HG03354 (cell line): ENCODE data around the gene CNDP2.
"Not testable (repeated sequence)": the region's sequence is repeated elsewhere in the genome, so short reads cannot be mapped to it uniquely, and the experiment has no call there.

Experiments
- ATAC-seq: cut with Tn5 transposase; IDR thresholded peaks from one replicate; pipeline ENCODE4 v1.9.1; 2021; ENCODE audit warnings: mild to moderate bottlenecking; ENCODE audit not compliant: unreplicated experiment, poor library complexity, severe bottlenecking

The CNDP2 gene

GRCh38 chr18:74498712-74499627 is 2.8 kb downstream of the CNDP2 start:
- peak; percentile 33 for ATAC-seq

- ATAC-seq = peak; percentile 42
Observed at GRCh38 chr18:74499633-74500032, 3.5 kb downstream of the CNDP2 start.

GRCh38 chr18:74500372-74500771 is 4.2 kb downstream of the CNDP2 start:
- ATAC-seq = no peak

GRCh38 chr18:74500774-74501173 is 4.6 kb downstream of the CNDP2 start:
- ATAC-seq = not testable (repeated sequence)

- no peak for ATAC-seq
Observed at GRCh38 chr18:74501386-74501785, 5.2 kb downstream of the CNDP2 start.

GRCh38 chr18:74503137-74503536 is 7.0 kb downstream of the CNDP2 start:
- no peak for ATAC-seq

GRCh38 chr18:74505776-74506175 is 9.6 kb downstream of the CNDP2 start:
- ATAC-seq = no peak

- ATAC-seq = no peak
Observed at GRCh38 chr18:74506448-74507084, 10.4 kb downstream of the CNDP2 start.

- ATAC-seq = no peak
Observed at GRCh38 chr18:74507097-74507881, 11.1 kb downstream of the CNDP2 start.

GRCh38 chr18:74507927-74508326 is 11.8 kb downstream of the CNDP2 start:
- no peak for ATAC-seq

- ATAC-seq = no peak
Observed at GRCh38 chr18:74508366-74508765, 12.2 kb downstream of the CNDP2 start.

GRCh38 chr18:74508821-74509225 is 12.7 kb downstream of the CNDP2 start:
- no peak for ATAC-seq

GRCh38 chr18:74509856-74510769 is 13.9 kb downstream of the CNDP2 start:
- ATAC-seq = no peak

GRCh38 chr18:74510770-74511095 is 14.6 kb downstream of the CNDP2 start:
- no peak for ATAC-seq

- no peak for ATAC-seq
Observed at GRCh38 chr18:74511823-74512222, 15.7 kb downstream of the CNDP2 start.

- ATAC-seq = no peak
Observed at GRCh38 chr18:74512321-74513053, 16.3 kb downstream of the CNDP2 start.

GRCh38 chr18:74513149-74513882 is 17.2 kb downstream of the CNDP2 start:
- no peak for ATAC-seq

- no peak for ATAC-seq
Observed at GRCh38 chr18:74513883-74514205, 17.7 kb downstream of the CNDP2 start.
